Measurements from ENCODE around the gene ZNF454. TPM values are rescaled to one million over a fixed set of nuclear protein-coding genes. Genes with fewer than 3 reads are reported as not detected.

Gene ZNF454
- total RNA-seq, 1 donor, result 0.43 TPM

GRCh38 chr5:179006564-179006963 is 65.6 kb downstream of the ZNF454 start:
- TF ChIP-seq CTCF (IDR thresholded peaks at IDR 0.05; ENCODE audit: insufficient read depth, low read depth, low read length), result no peak
- no peak overlapping the region for H3K4me3 ChIP-seq (ENCODE audit: low read depth, low read length)
- DNase-seq (ENCODE audit: low read depth), result no peak

DNA sequence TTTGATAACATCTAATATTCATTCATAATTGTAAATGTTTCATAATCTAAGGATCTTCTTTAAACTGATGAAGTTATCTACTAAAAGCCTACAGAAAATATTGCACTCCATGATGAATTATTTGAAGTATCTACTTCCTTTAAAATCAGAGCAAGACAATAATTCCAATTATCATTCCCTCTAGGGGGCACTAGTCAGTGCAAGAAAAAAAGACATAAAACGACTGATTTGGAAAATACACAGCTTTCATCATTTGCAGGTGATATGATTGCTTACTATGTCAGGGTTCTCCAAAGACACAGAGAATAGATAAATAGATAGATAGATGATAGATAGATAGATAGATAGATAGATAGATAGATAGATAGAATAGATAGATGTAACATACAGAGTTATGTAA is 67.7 kb downstream of the ZNF454 start:
- peak; percentile 5 for DNase-seq (ENCODE audit: low read depth)
- no peak for TF ChIP-seq CTCF (IDR thresholded peaks at IDR 0.05; ENCODE audit: insufficient read depth, low read depth, low read length)
- H3K4me3 ChIP-seq (ENCODE audit: low read depth, low read length), result no peak overlapping the region

Other genes starting within 250 kb of the ZNF454 start
- gene ZNF354A, start 210.5 kb upstream of the ZNF454 start, total RNA-seq, result 8.7 and 9.9 TPM in 2 replicates
- 10.3 and 12.5 TPM in 2 replicates for gene ZNF354B, start 81.2 kb upstream of the ZNF454 start, total RNA-seq
- gene ZFP2, start 45.3 kb upstream of the ZNF454 start, total RNA-seq, result under 0.01 and 0.86 TPM in 2 replicates
- gene GRM6, start 54.1 kb downstream of the ZNF454 start, total RNA-seq, result not detected in 2 replicates
- gene ZNF879, start 82.6 kb downstream of the ZNF454 start, total RNA-seq, result 2.6 and 5.6 TPM in 2 replicates
- gene ZNF354C, start 119.2 kb downstream of the ZNF454 start, total RNA-seq, result 6.8 and 9.1 TPM in 2 replicates

Data from fibroblast of villous mesenchyme (primary cell).